MCF 10A (cell line): Measurements from ENCODE around the gene ZBTB21. TPM values are rescaled to one million over a fixed set of nuclear protein-coding genes. Genes with fewer than 3 reads are reported as not detected.

Experiments
- BruUV-seq: library from RNA; stranded (reverse); fragments of 400-500 nt; replicated peaks from 2 replicates; lab custom pipeline; 2021; lab: Mats Ljungman, UMichigan
- CTCF ChIA-PET: fragments of 300-600 bp; sonication (Branson Sonifier 250); formaldehyde crosslinking; extraction: SDS; loops from one replicate; lab custom pipeline; 2021; ENCODE audit warnings: antibody characterized with exemption, inconsistent platforms; lab: Yijun Ruan, JAX
- POLR2A ChIA-PET: fragments of 300-600, 350-650 bp; sonication (Branson Sonifier 250); formaldehyde crosslinking; extraction: SDS; loops from one replicate; lab custom pipeline; 2020; ENCODE audit warnings: antibody characterized with exemption, inconsistent platforms; lab: Yijun Ruan, JAX
- DNase-seq: peaks from one replicate; pipeline ENCODE4 v3.0.0-alpha.2; 2018; ENCODE audit not compliant: unreplicated experiment
- H3K27ac Mint-ChIP-seq: one replicate; pipeline ENCODE4 v1.8.0; 2022; ENCODE audit warnings: mild to moderate bottlenecking, low read depth, mixed read lengths; ENCODE audit not compliant: unreplicated experiment
- H3K27me3 Mint-ChIP-seq: one replicate; pipeline ENCODE4 v1.8.0; 2022; ENCODE audit warnings: mixed read lengths; ENCODE audit not compliant: insufficient read depth, unreplicated experiment
- H3K36me3 Mint-ChIP-seq: one replicate; pipeline ENCODE4 v1.8.0; 2022; ENCODE audit warnings: mild to moderate bottlenecking, moderate library complexity, mixed read lengths; ENCODE audit not compliant: insufficient read depth, unreplicated experiment
- H3K4me1 Mint-ChIP-seq: one replicate; pipeline ENCODE4 v1.8.0; 2022; ENCODE audit warnings: mixed read lengths; ENCODE audit not compliant: insufficient read depth, unreplicated experiment
- H3K4me3 Mint-ChIP-seq: one replicate; pipeline ENCODE4 v1.8.0; 2022; ENCODE audit warnings: mild to moderate bottlenecking, moderate library complexity, mixed read lengths; ENCODE audit not compliant: unreplicated experiment
- H3K9me3 Mint-ChIP-seq: one replicate; pipeline ENCODE4 v1.8.0; 2022; ENCODE audit warnings: mixed read lengths; ENCODE audit not compliant: unreplicated experiment
- CTCF ChIP-seq: fragments of 200-600 bp; IDR thresholded peaks from one replicate; pipeline ENCODE4 v1.8.0; 2022; ENCODE audit warnings: antibody characterized with exemption, mild to moderate bottlenecking; ENCODE audit not compliant: unreplicated experiment
- intact Hi-C: fragments of 100-400 bp; cut with micrococcal nuclease; formaldehyde crosslinking; loops from 2 replicates; pipeline ENCODE4 v1.14.1; 2022
- total RNA-seq: library from RNA; stranded (reverse); gene quantifications from 2 replicates; pipeline ENCODE4 v1.2.3, GENCODE V29; 2022

Gene ZBTB21
- total RNA-seq, 1 experiment from 2014 or later = 27.3 TPM

DNA sequence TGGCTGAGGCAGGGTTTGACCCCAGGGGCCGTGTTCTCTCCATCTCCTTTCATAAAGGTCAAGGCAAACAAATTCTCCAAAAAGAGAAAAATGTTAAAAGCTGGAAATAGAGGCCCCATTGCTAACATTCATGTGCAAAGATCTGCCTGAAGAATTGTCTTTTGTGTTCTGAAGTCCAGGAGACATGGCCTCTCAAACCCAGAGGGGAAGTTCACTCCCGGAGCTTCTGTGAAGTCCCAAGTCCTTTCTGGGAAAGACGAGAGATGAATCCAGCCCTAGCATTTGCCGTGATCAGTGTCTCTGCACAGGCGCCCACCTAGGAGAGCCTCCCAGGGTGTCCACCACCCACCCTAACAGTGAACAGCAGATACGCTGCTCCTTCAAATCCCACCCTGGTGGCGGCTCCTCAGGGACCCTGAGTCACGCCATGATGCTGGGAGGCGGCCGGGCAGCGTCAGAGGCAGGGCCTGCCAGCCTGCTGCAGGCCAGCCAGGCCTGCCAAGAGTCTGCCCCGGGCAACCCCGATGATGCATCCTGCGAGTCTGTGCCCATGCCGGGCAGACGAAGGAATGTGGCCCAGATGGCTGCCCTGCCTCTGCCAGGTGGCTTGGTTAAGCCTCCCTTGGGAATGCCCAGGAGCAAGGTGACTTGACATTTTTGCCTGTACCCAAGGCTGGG, 51.1 kb downstream of the ZBTB21 start:
- Mint-ChIP-seq H3K4me3 (no peak overlapping the region), H3K4me1 (peaks cover 22% of the 10 kb centered on the region), H3K36me3 (no peaks in the 10 kb centered on the region), H3K9me3 (no peaks in the 10 kb centered on the region), H3K27me3 (no peaks in the 10 kb centered on the region), H3K27ac (peak overlapping the region; percentile 33)
- POLR2A ChIA-PET = interaction anchor here (1.0 to 3.0 kb wide), 2 partner anchors 43 to 79 kb away, joined by 3 to 9 read pairs; partner anchors contain the start of gene PRDM15
- peak; percentile 87 for DNase-seq
- CTCF ChIA-PET = no interaction called here
- no peak for TF ChIP-seq CTCF
- no TSS peak for BruUV-seq
- intact Hi-C loops = loop anchor here (2.0 kb wide), 1 partner anchor 50 kb away; no protein-coding TSS in a partner anchor

DNA sequence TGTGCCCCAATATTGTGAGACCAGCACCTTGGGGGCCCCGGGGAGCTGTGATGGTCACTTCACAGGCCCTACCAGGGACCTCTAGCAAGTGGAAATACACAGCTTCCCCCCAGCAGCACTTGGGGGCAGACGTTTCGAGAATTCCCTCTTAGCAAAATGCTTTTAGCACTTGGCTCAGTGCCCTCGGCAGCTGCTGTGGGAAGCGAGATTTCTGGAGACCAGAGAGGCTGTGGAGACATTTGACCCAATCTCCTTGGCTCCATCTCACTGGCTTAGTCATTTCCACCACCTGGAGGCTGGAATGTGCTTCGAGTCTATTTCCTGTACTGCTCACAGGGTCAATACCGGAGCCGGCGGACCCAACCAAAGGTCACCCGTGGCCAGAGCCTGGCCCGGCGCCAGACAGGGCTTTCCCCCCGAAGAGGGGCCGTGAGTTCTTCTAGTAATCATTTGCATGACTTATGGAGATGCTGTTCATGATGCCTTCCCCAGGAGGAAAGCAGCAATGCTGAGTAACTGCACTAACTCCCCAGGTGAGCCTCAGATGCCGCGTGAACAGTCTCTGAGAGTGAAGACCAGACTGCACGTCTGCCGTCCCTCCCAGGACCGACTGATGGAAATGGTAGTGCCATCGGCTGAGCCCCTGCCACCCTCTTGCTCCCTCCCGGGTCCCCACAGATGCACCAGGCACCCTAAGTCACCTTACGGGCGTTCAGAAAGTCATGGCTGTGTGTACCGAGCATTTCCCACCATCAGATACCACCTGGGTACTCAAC, 52.0 kb downstream of the ZBTB21 start:
- H3K4me1 Mint-ChIP-seq = peaks cover 22% of the 10 kb centered on the region
- no peak overlapping the region for H3K4me3 Mint-ChIP-seq
- ChIA-PET CTCF (interaction anchor here (0.8 to 1.3 kb wide), 4 partner anchors 17 to 150 kb away, joined by 3 to 5 read pairs (median 3); no protein-coding TSS in a partner anchor), POLR2A (interaction anchor here (0.6 to 3.0 kb wide), 12 partner anchors 11 to 177 kb away, joined by 3 to 9 read pairs (median 4); partner anchors contain the start of genes PRDM15 and ZBTB21)
- TF ChIP-seq CTCF = peak; percentile 21
- peak; percentile 94 for DNase-seq
- BruUV-seq = no TSS peak
- H3K9me3 Mint-ChIP-seq = no peaks in the 10 kb centered on the region
- intact Hi-C loops = loop anchor here (2.0 kb wide), 1 partner anchor 51 kb away; no protein-coding TSS in a partner anchor
- no peaks in the 10 kb centered on the region for H3K27me3 Mint-ChIP-seq
- H3K27ac Mint-ChIP-seq = peak overlapping the region; percentile 33
- H3K36me3 Mint-ChIP-seq = no peaks in the 10 kb centered on the region

DNA sequence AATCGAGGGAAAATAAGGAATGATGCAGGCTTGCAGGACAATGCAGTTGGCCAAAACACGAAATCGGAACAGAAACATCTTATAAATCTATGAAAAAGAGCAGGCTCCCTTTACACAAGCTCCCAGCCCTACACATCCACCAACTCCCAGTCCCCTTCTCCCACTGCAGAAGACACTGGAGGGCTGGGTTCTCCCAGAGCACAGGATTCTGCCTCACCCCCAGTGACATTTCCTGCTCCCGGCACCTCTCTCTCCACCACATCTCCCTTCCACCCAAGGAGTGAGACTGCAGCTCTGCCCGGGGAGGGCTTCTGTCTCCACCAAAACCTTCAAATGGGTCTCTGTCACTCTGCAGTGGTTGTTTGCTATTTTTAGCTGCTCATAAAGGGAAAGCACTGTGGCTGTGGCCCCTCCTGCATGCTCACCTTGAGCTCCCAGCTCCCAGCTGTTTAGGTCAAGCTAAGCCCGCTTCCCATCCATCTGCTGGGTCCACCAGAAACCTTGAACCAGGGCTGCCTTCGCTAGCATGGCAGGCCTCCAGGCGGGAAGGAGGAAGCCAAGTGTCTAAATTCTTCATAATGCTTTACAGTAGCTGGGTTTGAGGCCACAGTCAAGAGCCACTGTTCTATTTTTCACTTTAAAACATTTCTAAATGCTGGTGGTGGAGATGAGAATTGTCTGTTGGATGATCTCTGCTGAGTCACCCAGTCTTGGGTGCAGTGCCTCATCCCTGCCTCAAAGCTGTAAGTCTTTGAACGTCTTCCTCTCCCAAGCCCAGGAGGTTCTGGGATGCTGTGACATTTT, 53.0 kb downstream of the ZBTB21 start:
- BruUV-seq = no TSS peak

More for the DNA sequence above, 53.0 kb downstream of the ZBTB21 start:
- H3K4me1 Mint-ChIP-seq = peaks cover 23% of the 10 kb centered on the region
- no peak for TF ChIP-seq CTCF
- H3K4me3 Mint-ChIP-seq = no peak overlapping the region
- H3K36me3 Mint-ChIP-seq = no peaks in the 10 kb centered on the region
- DNase-seq = peak; percentile 69
- intact Hi-C loops = no loop called here
- no peaks in the 10 kb centered on the region for H3K9me3 Mint-ChIP-seq
- POLR2A ChIA-PET = interaction anchor here (0.6 to 3.0 kb wide), 12 partner anchors 10 to 176 kb away, joined by 3 to 9 read pairs (median 4); partner anchors contain the start of genes PRDM15 and ZBTB21
- CTCF ChIA-PET = interaction anchor here (0.8 to 1.4 kb wide), 4 partner anchors 16 to 151 kb away, joined by 3 to 6 read pairs (median 4); no protein-coding TSS in a partner anchor
- H3K27me3 Mint-ChIP-seq = no peaks in the 10 kb centered on the region
- peak overlapping the region; percentile 25 for H3K27ac Mint-ChIP-seq
